MM.1S (cell line): ENCODE results near the gene CEL.

ENCODE experiments used
- CTCF ChIP-seq: fragments of 300-600 bp; sonication (generic); IDR thresholded peaks from 2 replicates; pipeline ENCODE4 v1.5.1; 2016; ENCODE audit warnings: antibody characterized with exemption, low read length, mixed read lengths
- EZH2 ChIP-seq: fragments of 300-600 bp; sonication (generic); optimal IDR thresholded peaks from 2 replicates; pipeline ENCODE3; 2017; ENCODE audit warnings: low read depth, mild to moderate bottlenecking, antibody characterized with exemption, low read length, mixed read lengths

GRCh38 chr9:133067006-133067405 is 5.2 kb downstream of the CEL start:
- TF ChIP-seq CTCF (no peak), EZH2 (no peak)
